DOHH2 (cell line): ENCODE results near the gene COX6A2.

Experiments used
- CTCF ChIP-seq: fragments of 200-600 bp; sonication (generic); IDR thresholded peaks from one replicate; pipeline ENCODE4 v1.5.1; 2014; ENCODE audit warnings: antibody characterized with exemption, mild to moderate bottlenecking, low read depth, low read length; ENCODE audit not compliant: poor library complexity, severe bottlenecking
- EZH2phosphoT487 ChIP-seq: fragments of 200-600 bp; sonication (generic); IDR thresholded peaks from 2 replicates; pipeline ENCODE4 v1.6.1; 2017; ENCODE audit warnings: borderline replicate concordance, mild to moderate bottlenecking, antibody characterized with exemption, low read length, moderate library complexity, mixed read lengths

GRCh38 chr16:31440516-31441184 lies 12.5 kb upstream of the COX6A2 start:
- TF ChIP-seq CTCF, result no peak
- TF ChIP-seq EZH2phosphoT487, result no peak
